HG03378 (cell line): Measurements from ENCODE around the gene GRID1.
A peak's percentile ranks its signal among the peaks of the same experiment; 100 is the strongest.
"Not testable (repeated sequence)": the region's sequence is repeated elsewhere in the genome, so short reads cannot be mapped to it uniquely, and the experiment has no call there.

Source experiments
- ATAC-seq: cut with Tn5 transposase; IDR thresholded peaks from one replicate; pipeline ENCODE4 v1.9.1; 2021; ENCODE audit warnings: mild to moderate bottlenecking, moderate library complexity; ENCODE audit not compliant: unreplicated experiment

GRID1 gene

DNA sequence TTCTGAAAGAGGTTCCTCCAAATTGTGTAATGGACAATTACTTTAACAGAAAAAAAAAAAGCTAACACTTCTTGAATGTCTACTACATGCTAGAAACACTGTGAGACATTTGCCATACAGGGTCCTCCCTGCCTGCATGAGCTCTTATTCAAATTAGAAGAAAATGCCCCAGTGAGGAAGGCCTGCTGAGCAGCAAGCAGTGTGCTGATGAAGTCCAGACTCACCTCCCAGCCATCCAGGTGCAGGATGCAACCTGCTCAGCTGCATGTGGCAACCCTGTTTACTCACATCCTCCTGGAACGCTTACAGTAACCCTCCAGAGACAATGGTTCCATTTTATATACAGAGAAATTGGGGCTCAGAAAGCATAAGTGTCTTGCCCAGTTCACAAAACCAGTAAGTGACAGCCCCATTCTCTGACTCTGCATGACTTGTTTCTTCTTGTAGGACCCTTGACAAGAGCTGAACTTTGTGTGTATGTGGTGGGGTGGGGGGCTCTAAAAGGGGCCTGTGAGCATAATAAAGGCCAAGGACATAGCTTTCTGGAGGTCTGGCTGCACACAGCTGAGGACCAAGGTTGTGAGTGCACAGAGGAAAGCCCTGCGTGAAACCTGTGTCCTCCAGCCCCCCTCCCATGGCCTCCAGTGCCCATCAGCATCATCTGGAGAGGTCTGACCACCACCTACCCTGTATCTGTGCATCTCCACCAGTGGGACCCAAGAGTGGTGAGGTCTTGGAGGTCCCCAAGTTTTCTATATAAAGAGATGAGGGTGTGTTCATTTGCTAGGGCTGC lies 387.8 kb downstream of the GRID1 start:
- no peak for ATAC-seq

GRCh38 chr10:85977642-85978041 lies 389.0 kb downstream of the GRID1 start:
- ATAC-seq: no peak

DNA sequence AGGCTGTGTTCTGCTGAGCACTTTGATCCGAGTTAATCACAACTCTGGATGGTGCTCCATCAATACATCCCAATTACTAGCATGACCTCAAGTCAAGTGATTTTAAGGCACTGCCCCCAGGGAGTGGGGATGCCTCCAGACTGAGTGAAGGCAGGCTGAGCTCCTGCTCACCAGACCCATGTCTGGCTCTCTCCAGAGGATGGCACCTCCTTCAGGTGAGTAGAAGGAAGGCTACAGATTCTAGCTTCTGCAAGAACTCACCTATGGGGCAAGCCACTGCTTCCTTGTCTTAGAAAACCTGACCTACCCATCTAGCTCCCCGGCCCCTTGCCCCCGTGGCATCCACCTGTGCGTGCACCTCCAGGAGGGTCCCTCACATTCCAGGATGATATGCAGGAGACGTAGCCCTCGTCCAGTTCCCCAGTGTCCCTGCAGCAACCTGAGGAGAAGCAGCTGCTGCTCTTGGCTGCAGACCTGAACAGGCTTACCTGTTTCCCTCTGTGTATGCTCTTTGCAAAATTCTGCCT lies 390.3 kb downstream of the GRID1 start:
- no peak for ATAC-seq

- no peak for ATAC-seq
Measured at GRCh38 chr10:85971494-85971893, 395.1 kb downstream of the GRID1 start.

- peak; percentile 93 for ATAC-seq
Measured at GRCh38 chr10:85967594-85967993, 399.0 kb downstream of the GRID1 start.

- no peak for ATAC-seq
Measured at GRCh38 chr10:85961479-85962067, 405.0 kb downstream of the GRID1 start.

DNA sequence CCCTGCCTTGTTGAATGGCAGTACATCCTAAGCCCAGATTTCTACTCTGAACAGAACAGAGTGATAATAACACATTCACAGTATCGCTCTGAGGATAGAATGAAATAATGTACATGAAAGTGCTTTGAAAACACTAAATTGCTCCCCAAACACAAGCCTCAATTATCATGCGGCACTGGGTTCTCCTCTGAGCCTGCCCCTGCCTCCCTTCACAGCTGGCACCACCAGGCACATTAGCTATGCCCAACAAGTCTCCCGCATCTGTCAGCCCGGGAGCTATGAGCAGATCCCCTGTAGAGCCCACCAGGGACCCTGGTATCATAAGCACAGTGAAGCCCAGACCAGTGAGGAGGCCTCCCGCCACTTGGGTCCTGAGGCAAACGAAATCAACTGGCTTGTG lies 405.5 kb downstream of the GRID1 start:
- no peak for ATAC-seq

GRCh38 chr10:85959239-85959638 lies 407.4 kb downstream of the GRID1 start:
- ATAC-seq: no peak

- ATAC-seq: no peak
Measured at GRCh38 chr10:85950921-85951320, 415.7 kb downstream of the GRID1 start.

DNA sequence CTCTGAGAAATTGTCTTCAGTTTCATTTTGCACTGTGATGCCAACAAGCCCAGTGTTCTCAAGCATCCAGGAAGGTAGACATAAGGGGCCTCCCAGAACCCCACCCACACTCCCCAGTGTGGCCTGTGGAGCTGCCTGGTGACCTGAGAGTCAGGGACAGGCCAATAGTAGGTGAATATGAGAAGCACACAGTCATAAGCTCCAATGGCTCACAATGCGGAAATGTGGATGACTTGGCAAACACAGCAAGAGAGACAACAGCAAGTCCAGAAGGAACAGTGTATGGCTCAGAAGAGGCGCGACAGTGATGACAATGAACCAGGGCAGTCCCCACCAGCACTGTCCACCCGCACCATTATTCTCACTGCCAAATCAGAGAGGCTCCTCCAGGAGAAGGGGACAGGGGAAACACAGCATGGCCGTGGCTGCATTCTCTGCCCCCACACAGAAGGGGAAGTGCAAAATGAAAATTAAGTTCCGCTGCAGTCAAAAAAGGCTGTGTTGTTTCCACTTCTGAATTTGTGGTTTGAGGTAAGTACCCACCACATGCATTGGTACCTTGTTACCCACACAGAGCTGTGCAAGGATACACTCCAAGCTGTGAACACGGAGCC lies 419.8 kb downstream of the GRID1 start:
- ATAC-seq: peak; percentile 88

- no peak for ATAC-seq
Measured at GRCh38 chr10:85936161-85936560, 430.4 kb downstream of the GRID1 start.

DNA sequence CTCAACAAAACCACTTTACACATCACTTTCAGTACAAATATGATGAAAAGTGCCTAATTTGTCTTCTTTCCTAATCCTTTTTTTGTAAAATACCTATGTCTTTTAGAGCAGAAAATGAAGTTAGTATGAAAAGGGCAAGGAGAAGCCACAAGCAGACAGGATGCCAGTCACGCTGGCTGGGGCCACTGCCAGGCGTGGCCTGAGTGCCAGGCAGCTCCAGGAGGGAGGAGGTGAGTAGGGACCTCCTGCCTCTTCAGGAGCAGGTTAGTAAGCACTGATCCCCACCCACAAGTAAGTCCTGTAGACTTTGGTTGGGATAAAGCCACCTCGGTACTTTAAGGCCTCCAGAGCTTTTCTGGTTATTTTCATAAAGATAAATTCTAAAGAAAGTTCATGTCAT lies 432.0 kb downstream of the GRID1 start:
- no peak for ATAC-seq

DNA sequence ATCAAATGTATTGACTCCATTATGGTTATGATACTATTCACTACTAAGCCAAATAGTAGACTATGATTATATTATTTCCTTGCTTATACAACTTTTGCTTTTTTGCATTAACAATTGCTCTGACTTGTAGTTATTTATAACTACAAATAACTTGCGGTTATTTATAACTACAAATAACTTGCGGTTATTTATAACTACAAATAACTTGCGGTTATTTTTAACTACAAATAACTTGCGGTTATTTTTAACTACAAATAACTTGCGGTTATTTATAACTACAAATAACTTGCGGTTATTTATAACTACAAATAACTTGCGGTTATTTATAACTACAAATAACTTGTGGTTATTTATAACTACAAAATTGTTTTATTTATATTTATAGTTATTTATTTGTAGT lies 436.6 kb downstream of the GRID1 start:
- ATAC-seq: not testable (repeated sequence)

DNA sequence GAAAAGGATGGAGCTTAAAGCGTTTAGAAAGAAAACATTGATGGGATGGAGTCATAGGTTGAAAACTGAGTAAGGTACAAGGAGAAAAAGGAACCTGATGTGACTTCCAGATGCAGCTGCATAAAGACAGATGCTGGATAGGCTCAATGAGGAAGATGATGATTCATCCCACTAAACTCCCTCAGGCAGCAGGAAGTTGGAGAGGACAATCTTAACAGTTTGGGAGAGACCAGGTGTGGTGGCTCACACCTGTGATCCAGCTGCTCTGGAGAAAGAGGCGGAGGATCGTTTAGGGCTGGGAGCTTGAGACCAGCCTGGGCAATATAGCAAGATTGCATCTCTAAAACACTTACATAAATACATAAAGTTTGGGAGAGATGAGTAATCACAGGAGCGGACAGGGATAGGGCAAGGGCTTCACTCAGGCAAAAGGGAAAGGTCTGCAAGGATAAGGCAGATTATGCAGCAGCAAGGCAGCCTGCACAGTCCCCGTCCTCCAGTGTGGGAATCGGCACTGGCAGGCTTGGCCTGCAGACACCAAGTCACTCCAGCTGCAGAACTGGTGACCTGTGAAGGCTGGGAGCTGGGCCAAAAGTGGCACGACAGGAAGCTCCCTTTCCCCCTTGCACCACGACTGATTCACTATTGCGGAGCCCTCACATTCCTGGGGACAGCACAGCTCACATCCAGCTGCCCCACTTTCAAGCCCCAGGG lies 438.5 kb downstream of the GRID1 start:
- no peak for ATAC-seq

- ATAC-seq: peak; percentile 89
Measured at GRCh38 chr10:85926986-85927385, 439.6 kb downstream of the GRID1 start.

GRCh38 chr10:85926136-85926535 lies 440.5 kb downstream of the GRID1 start:
- no peak for ATAC-seq

GRCh38 chr10:85925201-85925750 lies 441.3 kb downstream of the GRID1 start:
- no peak for ATAC-seq

DNA sequence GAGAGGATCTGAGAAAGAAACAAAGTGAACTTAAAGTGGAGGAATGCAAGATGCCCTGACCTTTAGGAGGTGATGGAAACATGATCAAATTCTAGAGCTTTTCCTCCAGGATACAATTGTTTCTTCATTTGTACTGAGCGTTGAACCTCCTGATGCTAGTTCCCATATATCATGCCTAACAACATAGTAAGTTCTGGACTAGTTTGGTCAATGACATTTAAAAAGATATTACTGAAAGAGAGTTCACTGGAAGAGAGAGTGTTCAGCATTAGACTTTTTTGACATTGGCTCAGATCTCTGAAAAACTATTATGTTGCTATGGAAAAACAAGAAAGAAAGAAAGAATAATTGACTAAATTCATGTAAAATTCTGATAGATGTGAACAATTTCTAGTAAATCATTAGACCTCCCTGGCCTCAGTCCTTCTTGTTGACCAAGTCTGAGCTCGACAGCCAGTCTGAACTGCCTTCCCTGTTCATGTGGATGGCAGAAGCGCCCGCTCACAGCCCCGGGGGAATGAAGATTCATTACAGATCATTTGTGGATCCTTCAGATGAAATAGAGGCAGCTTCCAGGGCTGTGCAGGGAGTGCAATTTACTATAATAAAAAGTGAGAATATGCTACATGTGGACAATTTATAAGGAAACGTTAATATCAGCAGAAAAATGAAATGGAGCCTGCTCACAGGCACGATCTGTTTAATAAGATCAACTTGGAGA lies 442.1 kb downstream of the GRID1 start:
- ATAC-seq: no peak

- no peak for ATAC-seq
Measured at GRCh38 chr10:85922356-85923129, 444.1 kb downstream of the GRID1 start.

DNA sequence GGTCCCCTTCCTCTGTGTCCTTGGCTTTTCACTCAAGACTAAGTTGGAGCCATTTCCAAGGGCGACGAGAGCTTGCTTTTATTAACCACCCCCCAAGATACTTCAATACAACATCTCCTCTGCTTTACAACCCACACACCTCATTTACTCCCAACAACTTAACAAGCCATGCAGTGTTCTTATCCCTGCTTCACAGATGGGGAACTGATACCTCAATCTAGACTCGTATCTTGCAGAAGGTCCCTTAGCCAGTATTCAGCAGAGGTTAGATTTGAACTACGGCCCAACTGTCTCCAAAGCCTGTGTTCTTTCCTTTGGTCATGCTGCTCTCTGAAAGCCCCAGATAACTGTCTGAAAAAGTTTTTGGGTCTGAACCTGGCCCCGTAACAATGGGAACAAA lies 444.8 kb downstream of the GRID1 start:
- ATAC-seq: no peak
